Stimulated activated CD4-positive, alpha-beta T cell treated with anti-CD3 and anti-CD28 coated beads, Interleukin-4, amount 100 ng/mL, for 1 hour (primary cell): Measurements from ENCODE around the gene SLC22A14.
"Not testable (repeated sequence)": the region's sequence is repeated elsewhere in the genome, so short reads cannot be mapped to it uniquely, and the experiment has no call there.

Source experiments
- DNase-seq: peaks from one replicate; pipeline ENCODE4 v3.0.0-alpha.2; 2020

Gene SLC22A14

GRCh38 chr3:38314764-38315487 is 32.8 kb downstream of the SLC22A14 start:
- DNase-seq: no peak

- no peak for DNase-seq
These were observed 33.6 kb downstream of the SLC22A14 start for GRCh38 chr3:38315488-38316230.

DNA sequence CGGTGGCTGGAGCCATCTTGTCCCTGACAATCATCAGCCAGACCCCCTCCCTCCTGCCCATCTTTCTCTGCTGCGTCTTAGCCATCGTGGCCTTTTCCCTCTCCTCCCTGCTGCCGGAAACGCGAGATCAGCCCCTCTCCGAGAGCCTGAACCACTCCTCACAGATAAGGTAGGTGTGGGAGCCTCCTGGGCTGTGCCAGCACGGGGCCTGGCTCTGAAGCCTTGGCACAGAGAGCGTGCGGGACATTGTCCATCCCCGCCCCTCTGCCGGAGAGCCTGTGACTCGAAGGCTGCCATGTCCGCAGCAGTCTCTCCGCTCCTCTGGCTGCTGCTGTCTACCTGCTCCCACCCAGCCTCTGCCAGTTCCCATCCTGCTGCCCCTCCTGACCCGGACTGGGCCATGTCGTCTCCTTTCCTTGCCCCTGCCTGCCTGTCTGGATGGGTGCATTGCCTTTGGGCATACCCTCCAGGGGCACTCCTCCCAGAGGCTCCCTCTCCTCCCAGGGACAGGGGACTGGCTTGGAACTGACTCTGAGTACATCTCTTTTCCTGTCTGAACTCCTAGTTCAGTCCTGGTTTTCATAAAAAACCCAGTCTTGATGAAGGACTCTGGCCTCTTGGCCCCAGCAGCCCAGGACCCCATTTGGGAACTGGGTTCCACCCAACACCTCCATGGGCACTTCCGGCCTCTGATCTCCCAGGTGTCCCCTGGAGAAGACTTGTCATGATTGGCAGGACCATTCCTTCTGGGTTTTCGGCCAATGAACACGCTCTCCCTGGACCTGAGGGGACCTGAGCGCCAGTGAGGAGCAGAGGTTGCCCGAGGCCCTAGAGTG is 34.5 kb downstream of the SLC22A14 start:
- DNase-seq: no peak

DNA sequence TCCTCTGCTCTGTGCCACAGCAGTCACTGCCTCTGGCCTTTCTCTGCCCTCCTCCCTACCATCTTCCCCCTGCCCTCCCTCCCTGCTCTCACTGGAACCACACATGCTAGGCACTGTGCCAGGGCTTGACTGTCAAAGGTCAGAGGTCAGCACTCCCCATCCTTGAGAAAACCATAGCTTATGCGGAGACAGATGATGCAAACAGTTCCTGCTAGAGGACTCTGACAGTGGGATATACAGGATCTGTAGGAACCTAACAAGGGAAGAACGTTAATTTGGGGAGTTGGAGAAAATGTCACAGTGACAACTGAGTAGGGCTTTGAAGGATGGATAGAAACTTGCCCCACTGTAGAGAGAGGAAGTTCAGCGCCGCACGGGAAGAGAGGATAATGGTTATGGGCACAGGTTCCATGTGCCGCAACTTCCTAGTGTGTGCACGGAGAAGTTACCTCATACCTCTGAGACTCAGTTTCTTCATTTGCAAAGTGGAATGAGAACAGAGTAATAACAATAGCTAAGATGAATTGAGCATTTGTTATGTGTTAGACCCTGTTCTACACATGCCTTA is 35.2 kb downstream of the SLC22A14 start:
- no peak for DNase-seq

GRCh38 chr3:38318766-38319671 is 36.9 kb downstream of the SLC22A14 start:
- DNase-seq: no peak

GRCh38 chr3:38320638-38321037 is 38.5 kb downstream of the SLC22A14 start:
- DNase-seq: not testable (repeated sequence)

DNA sequence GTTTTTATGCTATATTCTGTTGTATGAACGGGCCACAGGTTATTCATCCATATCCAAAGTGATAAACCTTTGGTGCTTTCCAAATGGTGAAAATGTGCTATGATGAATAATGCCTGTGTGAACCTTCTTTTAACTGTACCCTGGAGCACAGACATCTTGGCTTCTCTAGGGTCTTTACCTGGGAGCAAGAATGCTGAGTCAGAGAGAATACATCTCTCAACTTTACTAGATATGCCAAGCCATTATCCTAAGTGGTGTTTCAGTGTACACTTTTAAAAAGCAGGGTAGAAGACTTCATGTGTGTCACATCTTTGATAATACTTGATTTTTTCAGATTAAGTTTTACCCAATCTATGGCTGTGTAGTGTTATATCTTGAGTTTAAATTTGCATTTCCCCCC is 41.0 kb downstream of the SLC22A14 start:
- DNase-seq: no peak

GRCh38 chr3:38325256-38325655 is 43.2 kb downstream of the SLC22A14 start:
- DNase-seq: no peak

DNA sequence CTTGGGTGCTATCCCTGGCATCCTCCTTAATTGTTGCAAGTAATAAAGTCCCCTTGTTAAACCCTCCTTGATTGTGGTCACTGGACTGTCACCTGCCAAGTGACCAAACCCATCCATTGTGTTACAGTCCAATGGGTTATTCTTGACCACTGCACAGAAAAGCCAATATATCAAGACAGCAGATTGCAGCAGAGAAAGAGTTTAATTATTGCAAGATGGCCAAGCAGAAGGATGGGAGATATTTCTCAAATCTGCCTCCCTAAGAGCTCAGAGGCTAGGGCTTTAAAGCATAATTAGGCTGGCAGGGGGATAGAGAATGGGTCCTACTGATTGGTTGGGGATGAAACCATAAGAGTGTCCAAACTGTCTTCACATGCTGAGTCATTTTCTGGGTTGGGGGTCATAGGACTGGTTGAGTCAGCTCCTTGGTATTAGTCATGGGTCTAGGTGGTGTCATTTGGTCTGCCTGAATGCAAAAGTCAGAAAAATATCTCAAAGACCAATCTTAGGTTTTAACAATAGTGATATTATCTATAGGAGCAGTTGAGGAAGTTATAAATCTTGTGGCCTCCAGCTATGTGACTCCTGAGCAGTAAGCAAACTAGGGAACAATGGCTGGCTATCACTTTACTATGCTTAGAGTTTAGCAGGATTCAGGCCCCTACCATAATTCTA is 45.4 kb downstream of the SLC22A14 start:
- no peak for DNase-seq

DNA sequence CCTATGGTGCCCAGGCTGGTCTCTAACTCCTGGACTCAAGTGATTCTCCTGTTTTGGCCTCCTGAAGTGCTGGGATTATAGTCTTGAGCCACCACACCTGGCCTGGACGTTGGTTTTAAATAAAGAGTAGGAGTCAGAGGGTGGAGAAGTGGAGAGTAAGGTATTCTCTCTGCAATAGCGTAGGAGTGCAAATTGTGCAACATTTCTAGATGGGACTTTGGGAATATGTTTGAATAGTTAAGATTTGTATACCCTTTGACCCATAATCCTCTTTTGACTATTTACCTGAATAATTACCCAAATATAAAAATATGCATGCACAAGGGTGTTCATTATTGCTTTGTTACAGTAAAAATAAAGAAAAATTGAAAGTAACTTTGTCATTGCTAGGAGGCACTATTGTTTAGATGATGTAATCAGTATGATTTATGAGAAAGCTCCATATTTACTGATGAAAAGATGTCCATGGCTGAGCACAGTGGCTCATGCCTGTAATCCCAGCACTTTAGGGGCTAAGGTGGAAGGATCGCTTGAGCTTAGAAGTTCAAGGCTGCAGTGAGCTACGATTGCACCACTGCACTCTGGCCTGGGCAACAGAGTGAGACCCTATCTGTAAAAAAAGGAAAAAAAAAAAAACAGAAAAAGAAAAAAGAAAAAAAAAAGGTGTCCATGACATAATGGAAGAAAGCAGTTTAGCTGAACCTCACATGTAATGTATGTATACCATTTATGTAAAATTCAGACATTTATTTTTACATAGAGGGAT is 49.3 kb downstream of the SLC22A14 start:
- no peak for DNase-seq

GRCh38 chr3:38332201-38332600 is 50.1 kb downstream of the SLC22A14 start:
- DNase-seq: no peak

- DNase-seq: no peak
These were observed 52.3 kb downstream of the SLC22A14 start for GRCh38 chr3:38334142-38335055.

DNA sequence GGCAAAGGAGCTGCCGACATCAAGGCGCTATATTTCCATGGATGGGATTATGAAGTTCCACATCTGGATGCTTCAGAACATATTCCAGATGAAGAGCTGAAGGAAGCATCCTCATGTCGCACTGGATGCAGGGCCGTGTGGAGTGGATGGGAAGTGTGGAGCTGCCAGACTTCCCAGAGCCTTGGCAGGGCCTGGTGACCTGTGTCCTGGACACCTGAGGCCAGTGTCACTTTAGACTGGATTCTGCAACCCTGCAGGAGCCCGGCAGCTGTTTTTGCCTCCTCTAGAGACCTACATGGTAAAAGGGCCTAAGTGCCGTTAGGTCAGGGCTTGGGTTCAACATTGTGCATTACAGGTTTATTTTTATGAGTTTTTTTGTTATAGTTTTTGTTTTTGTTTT is 53.2 kb downstream of the SLC22A14 start:
- DNase-seq: no peak

DNA sequence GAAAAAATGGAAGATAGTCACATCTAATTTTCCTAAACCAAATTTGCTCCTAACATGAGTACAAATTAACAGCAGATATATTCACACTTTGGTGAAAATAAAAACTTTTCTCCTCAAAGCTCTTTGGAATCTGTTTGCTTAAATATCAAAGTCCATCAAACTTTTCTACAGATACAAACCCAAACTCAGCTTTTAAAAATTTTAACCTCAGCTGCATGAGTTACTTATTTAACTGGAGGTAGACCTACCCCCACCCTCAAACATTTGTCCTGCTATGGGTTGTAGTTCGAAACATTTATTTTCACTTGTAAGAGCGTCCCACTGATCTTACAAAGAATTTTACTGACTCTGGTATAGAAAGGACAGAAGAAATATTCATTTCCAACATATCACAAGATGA is 55.6 kb downstream of the SLC22A14 start:
- no peak for DNase-seq

DNA sequence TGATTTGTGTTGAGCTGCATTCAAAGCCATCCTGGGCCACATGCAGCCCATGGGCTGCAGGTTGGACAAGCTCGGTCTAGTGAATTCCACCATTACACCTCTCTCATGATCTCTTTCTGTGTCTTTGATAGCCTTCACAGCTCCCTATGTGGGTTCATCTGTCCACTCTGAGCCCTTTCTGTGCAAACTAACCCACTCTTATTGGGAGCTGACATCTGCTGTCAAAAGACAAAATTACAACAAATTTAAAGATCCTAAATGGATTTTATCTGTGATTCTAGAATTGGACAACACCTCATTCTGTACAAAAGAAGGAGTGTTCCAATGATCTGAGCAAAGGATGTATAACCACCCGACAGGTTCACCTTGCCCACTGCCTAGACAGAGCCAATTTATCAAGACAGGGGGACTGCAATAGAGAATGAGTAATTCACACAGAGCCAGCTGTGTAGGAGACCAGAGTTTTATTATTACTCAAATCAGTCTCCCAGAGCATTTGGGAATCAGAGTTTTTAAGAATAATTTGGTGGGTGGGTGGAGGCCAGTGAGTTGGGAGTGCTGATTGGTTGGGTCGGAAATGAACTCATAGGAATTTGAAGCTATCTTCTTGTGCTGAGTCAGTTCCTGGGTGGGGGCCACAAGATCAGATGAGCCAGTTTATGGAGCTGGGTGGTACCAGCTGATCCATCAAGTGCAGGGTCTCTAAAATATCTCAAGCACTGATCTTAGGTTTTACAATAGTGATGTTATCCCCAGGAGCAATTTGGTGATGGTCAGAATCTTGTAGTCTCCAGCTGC is 61.9 kb downstream of the SLC22A14 start:
- no peak for DNase-seq

DNA sequence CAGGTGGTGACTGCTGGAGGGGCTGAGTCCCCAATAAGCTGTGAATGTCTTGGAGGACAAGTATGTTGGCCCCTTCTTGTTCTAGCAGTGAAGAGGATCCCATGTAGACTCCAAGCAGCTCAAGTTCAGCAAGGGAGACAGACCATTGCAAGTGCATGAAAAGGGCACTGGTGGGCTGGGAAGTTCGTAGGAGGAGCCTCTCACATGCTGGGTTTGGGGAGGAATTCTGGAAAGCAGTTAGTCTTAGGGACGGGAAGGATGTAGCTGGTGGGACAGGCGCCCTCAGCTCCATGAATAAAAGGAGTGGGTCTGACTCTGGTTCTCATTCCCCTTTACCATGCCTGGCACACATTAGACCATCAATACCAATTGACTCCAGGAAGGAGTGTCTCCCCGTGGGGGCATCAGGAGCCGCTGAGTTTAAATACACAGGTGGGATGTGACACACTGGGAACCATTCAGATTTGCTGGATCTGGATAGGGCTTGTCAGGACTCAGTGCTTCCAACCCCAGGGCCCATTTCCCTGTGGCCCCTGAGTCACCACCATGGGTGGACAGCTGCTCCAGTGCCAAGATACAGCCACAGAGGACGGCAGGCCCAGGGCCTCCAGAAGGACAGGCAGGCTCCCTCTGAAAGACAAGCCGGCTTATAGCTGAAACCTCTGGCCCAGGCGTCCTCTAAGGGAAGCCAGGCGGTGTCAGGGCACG is 63.9 kb downstream of the SLC22A14 start:
- DNase-seq: no peak

- DNase-seq: peak; percentile 78
These were observed 64.7 kb downstream of the SLC22A14 start, which contains the start of gene XYLB for GRCh38 chr3:38346587-38347410. XYLB (plus strand) TSS chr3:38346785; CDS start chr3:38346869, 84 bp downstream.
